NK-92 treated with Interleukin-12 subunit alpha and Interleukin-12 subunit beta, amount 100 ng/mL, for 24 hours (cell line): ENCODE measurements around the gene STX11.

Source experiments
- DNase-seq: peaks from one replicate; lab custom pipeline; 2025; lab: John Stamatoyannopoulos, UW

The STX11 gene

DNA sequence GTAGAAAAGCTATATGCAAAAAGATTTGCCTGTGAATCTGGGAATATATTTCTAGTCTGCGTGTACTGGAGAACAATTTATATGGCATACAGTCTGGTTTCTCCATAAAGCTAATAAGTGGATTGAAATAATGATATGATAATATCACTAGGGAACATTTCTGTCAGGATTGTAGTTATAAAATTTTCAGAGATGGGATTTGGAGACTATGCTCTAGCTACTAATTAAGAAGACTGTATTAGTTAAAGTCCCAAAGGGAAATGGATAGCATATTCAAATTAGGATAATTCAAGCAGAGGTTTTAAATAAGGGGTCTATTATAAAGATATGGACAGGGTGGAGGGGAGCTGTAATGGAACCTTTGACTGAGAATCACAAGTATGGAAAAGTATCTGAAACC lies 7.2 kb upstream of the STX11 start:
- no peak for DNase-seq

DNA sequence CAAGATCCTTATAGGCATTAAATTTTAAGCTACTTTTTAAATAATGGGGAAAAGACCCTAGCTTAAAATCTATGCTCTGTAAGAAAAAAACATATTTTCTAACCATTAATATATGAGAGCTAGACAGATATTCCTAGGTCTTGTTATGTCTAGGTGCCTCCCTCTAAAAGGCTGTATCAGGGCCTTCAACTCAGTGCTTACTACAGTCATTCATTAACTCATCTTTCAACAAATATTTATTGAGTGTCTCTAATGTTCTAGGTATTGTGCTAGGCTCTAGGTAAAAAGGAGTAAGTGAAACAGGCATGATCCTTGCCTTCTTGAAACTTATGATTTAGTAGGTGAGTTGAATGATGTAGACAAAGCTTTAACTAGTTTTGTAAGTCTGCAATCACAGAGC lies 6.4 kb upstream of the STX11 start:
- DNase-seq, result no peak

DNA sequence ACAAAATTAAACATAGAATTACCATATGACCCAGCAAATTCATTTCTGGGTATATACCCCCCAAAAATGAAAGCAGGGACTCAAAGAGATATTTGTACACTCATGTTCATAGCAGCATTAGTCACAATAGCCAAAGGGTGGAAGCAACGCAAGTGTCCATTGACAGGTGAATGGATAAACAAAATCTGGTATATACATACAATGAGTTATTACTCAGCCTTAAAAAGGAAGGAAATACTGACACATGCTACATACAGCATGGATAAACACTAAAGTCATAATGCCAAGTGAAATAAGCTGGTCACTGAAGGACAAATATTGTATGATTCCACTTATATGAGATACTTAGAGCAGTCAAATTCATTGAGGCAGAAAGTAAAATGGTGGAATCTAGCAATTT lies 5.3 kb upstream of the STX11 start:
- DNase-seq, result no peak

DNA sequence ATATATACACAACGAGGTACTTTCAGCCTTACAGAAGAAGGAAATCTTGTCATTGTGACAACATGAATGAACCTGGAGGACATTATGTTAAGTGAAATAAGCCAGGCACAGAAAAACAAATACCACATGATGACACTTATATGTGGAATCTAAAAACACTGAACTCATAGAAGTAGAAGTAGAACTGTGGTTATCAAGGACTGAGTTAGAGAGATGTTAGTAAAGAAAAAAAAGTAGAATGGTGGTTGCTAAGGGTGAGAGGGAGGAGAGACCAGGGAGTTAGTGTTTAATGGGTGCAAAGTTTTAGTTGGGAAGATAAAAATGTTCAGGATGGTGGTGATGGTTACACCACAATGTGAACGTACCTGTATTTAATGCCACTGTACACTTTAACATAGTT lies 4.8 kb upstream of the STX11 start:
- no peak for DNase-seq

DNA sequence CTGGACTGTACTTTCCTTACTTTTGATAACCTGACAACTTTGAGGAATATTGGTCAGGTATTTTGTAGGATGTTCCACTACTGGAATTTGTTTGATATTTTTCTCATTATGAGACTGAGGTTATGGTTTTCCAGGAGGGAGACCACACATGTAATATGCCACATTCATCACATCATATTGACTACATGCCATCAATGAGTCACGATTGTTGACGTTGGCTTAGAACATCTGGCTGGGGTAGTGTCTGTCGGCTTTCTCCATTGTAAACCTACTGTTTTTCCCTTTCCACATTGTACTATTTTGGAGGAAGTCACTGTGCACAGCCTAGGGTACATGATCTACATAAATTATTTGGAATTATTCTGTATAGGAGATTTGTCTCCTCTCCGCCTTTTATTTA lies 1.4 kb upstream of the STX11 start:
- no peak for DNase-seq

DNA sequence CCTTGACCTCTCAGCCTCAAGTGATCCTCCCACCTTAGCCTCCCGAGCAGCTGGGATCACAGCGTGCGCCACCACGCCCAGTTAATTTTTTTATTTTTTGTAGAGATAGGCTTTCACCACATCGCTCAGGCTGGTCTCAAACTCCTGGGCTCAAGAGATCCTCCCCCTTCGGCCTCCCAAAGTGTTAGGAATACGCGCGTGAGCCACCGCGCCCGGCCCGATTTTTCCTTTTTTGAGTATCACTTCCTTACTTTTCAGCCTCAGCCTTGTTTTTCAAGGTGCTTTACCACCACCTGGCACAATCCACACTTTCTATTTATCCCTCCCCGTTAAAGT lies 791 bp upstream of the STX11 start:
- no peak for DNase-seq

DNA sequence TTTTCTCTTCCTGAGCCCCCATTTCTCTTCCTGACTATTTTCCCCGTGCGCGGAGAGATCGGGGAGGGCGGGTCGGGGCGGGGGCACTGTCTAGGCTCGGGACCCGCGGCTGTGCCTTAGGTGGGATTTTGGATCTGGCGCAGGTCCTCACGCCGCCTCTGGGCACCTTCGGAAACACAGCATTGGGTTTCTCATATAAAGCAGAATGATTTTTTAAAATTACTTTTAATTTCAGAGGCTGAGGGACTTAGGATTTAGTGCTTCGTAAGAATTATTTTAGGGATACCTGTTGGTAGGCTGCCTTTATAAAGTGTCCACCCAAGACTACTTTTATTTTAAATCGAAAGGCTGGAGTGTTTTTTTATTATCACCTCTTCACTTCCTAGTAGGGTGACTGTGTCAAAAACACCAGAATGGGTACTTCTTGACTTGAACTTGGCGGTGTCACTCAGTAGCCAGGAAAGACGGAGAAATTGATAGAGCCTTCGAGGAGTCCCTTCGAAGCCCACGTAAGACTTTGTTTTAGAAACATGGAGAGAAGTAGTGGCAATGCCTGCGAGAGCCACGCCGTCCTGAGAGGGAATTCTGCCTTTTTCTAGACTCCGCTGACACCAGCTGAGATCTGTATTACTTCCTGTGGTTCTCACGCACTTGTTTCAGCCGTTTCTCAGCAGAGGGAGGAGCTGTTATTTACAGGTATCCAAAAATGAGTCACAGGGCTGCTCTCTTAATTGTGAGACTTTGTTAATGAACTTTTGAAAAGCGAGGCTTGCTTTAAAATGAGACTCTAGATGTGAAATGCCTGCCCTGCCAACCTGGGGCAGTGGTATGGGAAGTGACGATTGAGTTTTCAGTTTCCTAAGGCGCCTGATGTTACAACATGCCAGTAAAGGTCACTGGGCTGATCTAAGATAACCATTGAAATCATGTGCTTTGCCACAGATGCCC lies 667 bp downstream of the STX11 start:
- peak; percentile 68 for DNase-seq

DNA sequence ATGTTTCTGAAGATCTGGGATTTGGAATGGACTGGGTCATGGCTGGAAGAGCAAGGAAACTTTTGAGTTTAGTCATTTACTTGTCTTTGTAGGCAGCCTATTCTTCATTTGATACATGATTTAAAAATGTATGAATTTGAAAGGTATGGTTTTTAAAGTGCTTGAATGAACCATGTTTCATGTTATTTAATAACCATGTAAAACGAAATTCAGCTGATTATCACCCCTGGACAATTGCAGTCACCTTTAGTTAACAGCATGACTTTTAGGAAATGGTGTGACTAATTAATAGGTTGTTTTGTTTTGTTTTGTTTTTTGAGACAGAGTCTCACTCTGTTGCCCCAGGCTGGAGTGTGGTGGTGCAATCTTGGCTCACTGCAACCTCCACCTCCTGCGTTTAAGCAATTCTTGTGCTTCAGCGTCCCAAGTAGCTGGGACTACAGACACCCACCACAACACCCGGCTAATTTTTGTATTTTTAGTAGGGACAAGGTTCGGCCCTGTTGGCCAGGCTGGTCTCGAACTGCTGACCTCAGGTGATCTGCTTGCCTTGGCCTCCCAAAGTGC lies 2.1 kb downstream of the STX11 start:
- DNase-seq, result peak; percentile 44

DNA sequence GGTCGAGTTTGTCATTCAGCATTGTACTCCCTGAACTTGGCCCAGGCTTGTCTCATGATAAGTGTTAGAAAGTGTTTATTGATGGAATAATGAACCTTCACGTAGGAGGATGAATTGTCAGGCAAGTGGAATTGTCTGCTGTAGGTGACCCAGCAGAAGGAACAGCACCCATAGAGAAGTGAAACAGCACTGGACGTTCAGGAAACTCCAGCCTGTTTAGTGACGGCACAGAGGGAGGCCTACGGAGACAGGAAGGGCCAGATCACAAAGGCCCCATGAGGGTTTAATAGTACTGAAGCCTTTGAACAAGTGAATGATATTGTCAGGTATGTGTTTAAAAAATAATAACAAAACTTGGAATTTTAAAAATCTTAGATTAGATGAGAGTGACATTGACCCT lies 2.9 kb downstream of the STX11 start:
- DNase-seq, result no peak

DNA sequence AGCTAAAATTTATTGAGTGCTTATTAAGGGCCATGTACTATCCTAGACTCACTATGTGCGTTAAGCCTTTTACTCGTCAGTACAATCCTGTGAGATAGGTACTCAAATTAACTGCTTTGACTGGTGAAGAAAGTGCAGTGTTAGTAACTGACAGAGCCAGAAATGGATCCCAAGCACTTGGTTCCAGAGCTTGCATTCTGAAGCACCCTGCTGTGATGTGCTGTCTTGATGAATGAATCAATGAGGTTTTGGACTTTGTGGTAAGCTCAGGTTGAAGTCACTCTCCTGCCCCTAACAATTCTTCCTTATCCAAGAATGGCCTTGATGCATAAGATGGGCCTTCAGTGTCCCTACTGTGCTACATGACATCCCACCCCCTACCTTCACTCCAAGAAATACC lies 3.7 kb downstream of the STX11 start:
- DNase-seq, result no peak

DNA sequence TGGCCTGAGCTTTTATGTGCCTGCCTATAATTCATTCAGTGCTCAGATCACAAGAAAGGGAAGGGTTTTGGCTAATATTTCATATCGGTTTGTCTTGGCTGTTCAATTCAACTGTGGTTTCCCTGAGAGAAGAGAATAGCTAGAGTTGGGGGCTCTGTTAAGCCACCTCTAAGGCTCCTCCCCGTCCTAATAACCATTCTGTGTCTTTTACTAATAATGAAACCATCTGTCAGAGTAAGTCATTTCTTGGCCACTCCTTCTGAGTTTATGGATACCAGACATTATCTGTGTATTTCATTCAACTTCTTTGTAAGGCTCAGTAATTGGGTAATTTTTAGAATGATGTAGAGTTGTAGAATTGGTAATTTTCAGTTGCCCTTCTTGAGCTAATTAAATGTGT lies 5.2 kb downstream of the STX11 start:
- DNase-seq, result no peak

DNA sequence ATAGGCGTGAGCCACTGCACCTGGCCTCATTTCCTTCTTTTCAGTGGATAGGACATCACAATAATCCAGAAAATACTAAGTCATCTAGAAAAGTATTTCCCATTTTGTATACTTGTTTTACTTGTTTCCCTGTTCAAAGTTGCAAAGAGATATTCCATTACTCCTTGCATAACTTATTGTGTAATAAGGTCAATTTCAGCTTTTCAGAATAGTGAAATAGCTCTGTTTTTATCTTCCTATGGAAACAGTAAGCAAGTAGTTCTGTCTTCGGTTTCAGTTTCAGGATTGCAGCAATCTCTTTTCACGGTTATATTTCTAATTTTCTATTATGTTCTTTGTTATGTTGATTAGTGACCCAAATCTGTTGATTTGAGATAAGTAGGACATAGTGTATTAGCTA lies 6.0 kb downstream of the STX11 start:
- DNase-seq, result no peak

DNA sequence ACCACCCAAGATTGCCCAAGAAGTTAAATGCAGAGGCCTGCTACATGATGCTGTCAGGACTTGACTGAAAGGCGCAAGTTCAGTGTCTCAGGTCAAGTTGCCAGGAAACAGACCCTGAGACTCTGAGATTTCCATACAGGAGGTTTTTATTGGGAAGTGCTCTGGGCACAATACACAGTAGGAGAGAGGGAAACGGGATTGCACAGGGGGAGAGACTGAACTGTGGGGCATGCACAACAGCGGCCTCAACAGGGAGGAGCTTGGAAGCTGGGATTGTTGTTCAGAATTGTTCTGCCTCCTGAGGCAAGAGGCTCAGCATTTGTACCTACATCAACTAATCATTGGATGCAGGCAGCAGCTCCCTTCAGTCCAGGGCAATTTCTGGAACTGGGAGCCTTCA lies 6.7 kb downstream of the STX11 start:
- DNase-seq, result no peak

DNA sequence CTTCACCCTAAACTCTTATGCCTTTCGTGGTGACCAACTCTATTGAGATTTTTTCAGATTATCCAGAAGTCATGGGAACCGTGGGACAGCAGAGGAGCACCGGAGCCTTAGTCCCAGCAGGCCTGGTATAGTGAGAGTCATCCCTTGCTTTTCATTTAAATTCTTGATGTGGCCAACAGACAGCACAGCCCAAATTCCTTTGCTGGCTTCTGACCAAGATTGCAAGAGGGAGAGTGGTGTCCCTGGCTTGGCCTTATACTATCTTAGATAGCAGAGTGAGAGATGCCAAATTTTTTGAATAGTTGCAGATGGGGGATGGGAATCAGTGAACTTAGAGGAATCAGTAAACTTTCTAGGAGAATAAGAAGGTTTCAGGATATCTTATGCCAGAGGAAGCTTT lies 7.8 kb downstream of the STX11 start:
- DNase-seq, result no peak

DNA sequence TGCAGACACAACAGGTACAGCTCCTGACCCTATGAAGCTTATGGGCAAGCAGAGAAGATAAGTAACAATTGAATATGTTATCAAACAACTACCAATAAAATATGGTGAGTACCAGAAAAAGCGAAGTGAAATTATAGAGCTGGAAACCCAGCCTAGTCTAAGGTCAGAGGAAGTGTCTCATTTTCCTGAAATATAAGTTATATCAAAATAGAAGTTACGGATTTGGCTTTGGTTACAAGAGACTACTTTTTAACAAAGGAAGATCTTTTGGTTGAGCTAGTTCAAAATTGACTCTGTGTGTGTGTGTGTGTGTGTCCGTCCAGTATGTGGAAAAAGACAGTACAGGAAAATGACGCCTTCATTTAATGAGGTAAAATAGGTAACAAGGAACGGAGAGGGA lies 8.9 kb downstream of the STX11 start:
- no peak for DNase-seq

DNA sequence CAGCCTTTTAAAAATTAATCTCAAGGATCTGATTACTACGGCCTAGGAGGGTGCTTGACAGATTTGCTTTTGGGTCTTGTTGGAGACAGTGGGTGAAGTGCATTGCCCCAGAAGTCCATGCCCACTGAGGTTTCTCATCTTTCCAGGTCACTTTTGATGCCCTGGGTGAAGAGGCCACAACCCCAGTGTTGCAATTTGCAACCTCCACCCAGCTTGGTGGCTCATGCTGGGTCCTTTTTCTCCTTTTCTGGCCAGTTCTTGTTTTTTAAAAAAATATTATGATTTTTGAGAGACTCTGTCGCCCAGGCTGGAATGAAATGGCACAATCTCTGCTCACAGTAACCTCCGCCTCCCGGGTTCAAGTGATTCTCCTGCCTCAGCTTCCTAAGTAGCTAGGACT lies 9.4 kb downstream of the STX11 start:
- DNase-seq, result no peak

DNA sequence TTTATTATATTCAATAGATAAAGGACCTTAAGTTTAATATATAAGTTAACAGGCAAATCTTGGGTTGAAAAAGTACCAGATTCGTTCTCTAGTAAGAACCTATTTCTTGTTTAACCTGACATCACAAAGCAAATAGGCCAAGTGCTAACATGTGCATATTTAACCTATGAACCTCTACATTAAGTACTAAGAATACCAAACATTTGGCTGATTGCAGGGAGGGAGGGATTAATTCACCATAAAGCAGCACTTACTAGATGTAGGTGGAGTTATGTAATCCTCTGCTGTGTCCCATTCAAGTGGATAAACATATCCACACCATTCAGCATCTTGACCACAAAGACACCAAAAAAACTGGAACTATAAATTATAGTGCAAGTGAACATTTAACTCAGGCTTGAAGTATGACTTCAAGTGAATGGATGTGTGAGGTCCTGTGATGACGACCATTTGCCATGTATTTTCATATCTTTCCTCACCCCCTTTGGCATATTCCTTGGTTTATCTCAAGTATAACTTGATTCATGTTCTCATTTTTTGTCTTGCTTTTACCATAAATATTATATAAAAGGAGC lies 10.2 kb downstream of the STX11 start:
- no peak for DNase-seq

DNA sequence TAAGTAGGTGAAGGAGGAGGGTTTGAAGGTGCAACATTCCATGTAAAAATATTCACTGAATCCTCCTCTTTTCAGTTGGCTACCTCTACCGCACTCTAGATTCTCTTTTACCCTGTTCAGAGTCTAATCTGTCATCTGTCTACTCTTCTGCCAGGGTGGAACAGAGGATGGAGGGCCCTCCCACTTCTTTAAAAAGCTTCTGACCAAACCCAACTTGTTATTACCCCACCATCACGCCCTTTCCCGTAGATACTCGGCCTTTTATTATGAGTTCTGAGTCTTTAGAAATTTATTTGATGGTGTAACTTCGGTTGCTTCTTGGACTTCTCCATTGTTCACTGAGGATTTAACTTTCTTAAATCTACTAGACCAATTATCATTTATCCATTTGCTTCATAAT lies 11.7 kb downstream of the STX11 start:
- no peak for DNase-seq

DNA sequence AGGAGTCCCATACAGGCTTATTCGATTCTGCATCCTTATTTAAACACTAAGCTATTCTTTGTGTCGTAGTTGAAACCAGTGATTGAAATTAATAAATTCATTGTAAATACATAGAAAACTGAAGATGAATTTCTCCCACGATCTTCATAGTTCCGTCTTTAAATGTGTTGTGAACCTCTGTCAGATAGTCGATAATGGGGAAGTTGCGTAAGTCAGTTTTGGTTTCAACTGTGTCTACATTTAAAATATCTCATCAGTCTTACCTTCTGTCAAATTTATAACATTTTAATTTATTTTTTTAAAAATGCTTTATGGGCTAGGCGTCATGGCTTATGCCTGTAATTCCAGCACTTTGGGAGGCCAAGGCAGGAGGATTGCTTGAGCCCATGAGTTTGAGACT lies 12.7 kb downstream of the STX11 start:
- DNase-seq, result no peak

DNA sequence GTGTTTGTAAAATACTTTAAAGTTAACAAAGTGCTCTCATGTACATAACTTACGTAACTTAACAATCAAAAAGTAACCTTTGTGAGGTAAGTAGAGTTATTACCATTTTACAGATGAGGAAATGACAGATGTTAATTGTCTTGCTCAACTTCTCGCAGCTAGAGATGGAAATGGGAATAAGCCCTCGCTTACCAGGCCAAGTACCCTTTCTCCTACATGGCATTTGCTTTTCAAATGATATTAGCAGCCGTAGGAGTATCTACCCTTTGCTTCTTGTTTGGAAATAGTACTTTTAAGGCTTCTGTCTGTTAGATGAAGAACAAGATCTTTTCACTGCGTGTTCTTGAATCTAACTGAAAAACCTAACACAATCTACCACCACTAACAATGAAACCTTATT lies 15.5 kb downstream of the STX11 start:
- no peak for DNase-seq

DNA sequence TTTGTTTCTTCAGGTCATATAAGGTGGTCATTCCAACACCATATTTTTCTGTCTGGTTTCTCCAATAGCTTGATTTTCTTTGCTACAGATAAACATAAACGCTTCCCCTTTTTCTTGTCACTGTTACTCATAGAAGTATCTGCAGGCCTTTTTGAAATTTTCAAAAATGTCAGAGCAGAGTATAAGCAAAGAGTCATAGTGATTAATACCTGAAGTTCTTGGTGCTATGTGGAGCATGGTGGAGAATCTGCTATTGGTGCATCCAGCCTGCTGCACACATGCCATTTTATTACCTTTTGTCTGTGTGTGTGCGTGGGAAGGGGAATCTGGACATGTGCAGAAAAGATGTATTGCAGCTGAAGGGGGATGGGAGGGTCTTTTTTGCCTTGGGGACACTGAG lies 19.7 kb downstream of the STX11 start:
- no peak for DNase-seq

DNA sequence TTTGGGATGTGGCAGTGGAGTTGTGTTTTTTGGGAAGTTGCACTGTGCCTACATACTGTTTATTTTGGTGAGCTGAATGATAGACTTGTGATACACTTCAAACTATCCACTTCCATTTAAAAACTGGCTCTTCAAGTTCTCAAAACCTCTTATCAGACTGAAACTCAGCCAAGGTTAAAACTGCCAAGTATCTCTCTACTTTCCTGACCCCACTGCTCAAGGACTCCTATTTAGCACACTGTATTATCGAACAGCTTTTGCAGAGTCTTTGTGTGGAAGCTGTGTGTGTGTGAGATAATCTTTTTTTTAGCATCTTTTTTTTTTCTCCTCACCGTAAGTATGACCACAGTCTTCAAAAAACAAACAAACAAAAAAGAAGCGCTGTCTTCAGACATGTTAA lies 21.1 kb downstream of the STX11 start:
- no peak for DNase-seq

DNA sequence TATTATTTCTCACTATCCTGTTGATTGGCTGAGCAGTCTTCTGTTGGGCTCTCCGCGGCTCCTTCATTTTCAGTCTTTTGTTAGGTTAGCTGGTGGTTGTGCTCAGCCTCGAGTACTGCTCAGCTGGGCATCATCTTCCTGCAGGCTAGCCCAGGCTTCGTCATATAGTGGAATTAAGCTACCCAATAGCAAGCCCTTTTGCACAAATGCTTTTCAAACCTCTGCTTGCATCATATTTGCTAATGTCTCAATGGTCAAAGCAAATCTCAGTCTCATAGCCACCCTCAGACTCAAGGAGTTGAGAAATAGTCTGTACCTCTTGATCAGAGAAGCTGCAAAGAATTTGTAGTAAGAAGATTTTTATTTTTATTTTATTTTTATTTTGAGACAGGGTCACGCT lies 23.7 kb downstream of the STX11 start:
- no peak for DNase-seq

DNA sequence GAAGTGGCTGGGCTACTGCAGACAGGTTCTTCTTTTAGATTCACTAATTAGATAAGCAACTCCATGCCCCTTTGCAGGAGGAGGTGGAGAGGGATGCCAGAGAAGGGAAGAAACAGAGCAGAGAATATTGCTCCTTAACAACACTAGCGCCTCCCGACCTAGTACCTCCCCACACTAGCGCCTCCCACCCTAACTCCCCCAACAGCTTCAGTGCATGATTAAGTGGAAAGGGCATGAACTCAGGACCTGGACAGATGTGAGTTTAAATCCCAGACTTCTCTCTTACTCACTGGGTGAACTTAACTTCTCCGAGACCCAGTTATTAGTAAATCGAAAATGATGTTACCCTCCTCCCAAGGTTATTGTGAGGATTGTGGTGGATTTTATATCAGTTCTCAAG lies 25.7 kb downstream of the STX11 start:
- no peak for DNase-seq
